Left forelimb (tissue), 1 donor: Measurements from ENCODE around the gene SLFN5.
"Not testable (repeated sequence)": the region's sequence is repeated elsewhere in the genome, so short reads cannot be mapped to it uniquely, and the experiment has no call there.

ENCODE experiments used
- DNase-seq: peaks from one replicate; pipeline ENCODE4 v3.0.0-alpha.2; 2018; ENCODE audit warnings: low spot score

SLFN5 gene

GRCh38 chr17:35242805-35243560 lies at the start of gene SLFN5:
Gene SLFN5, plus strand, starts transcription at chr17:35243072. Its CDS starts 15,619 bp downstream, at chr17:35258691.
- peak; percentile 88 for DNase-seq

- DNase-seq = not testable (repeated sequence)
Observed at GRCh38 chr17:35194001-35194400, 48.9 kb upstream of the SLFN5 start, which contains the start of gene SLC35G3. Gene SLC35G3, minus strand, starts transcription at chr17:35194393. Its CDS starts 86 bp downstream, at chr17:35194307.

- DNase-seq = not testable (repeated sequence)
Observed at GRCh38 chr17:35195062-35195461, 47.8 kb upstream of the SLFN5 start.

- not testable (repeated sequence) for DNase-seq
Observed at GRCh38 chr17:35202582-35202981, 40.3 kb upstream of the SLFN5 start.

- DNase-seq = no peak
Observed at GRCh38 chr17:35210741-35211140, 32.1 kb upstream of the SLFN5 start.

- DNase-seq = no peak
Observed at GRCh38 chr17:35212668-35213067, 30.2 kb upstream of the SLFN5 start.

- DNase-seq = no peak
Observed at GRCh38 chr17:35213412-35213940, 29.4 kb upstream of the SLFN5 start.

GRCh38 chr17:35214192-35214591 lies 28.7 kb upstream of the SLFN5 start:
- DNase-seq = no peak

- DNase-seq = no peak
Observed at GRCh38 chr17:35214631-35215273, 28.1 kb upstream of the SLFN5 start.

GRCh38 chr17:35217107-35217506 lies 25.8 kb upstream of the SLFN5 start:
- DNase-seq = no peak

- DNase-seq = no peak
Observed at GRCh38 chr17:35218915-35219314, 24.0 kb upstream of the SLFN5 start.

- no peak for DNase-seq
Observed at GRCh38 chr17:35222452-35222851, 20.4 kb upstream of the SLFN5 start.

GRCh38 chr17:35224436-35224835 lies 18.4 kb upstream of the SLFN5 start:
- no peak for DNase-seq

GRCh38 chr17:35227546-35227945 lies 15.3 kb upstream of the SLFN5 start:
- DNase-seq = no peak

- no peak for DNase-seq
Observed at GRCh38 chr17:35229638-35230037, 13.2 kb upstream of the SLFN5 start.

- not testable (repeated sequence) for DNase-seq
Observed at GRCh38 chr17:35234315-35234714, 8.6 kb upstream of the SLFN5 start.

- no peak for DNase-seq
Observed at GRCh38 chr17:35235289-35235688, 7.6 kb upstream of the SLFN5 start.

GRCh38 chr17:35235917-35236316 lies 7.0 kb upstream of the SLFN5 start:
- no peak for DNase-seq

GRCh38 chr17:35236821-35237220 lies 6.1 kb upstream of the SLFN5 start:
- DNase-seq = no peak

- no peak for DNase-seq
Observed at GRCh38 chr17:35238821-35239220, 4.1 kb upstream of the SLFN5 start.

- no peak for DNase-seq
Observed at GRCh38 chr17:35239823-35240222, 3.0 kb upstream of the SLFN5 start.

GRCh38 chr17:35240861-35241260 lies 2.0 kb upstream of the SLFN5 start:
- no peak for DNase-seq

GRCh38 chr17:35241520-35241919 lies 1.4 kb upstream of the SLFN5 start:
- DNase-seq = no peak
